Kidney (tissue), 14 donors: Measurements from ENCODE around the gene CNOT3. TPM values are rescaled to one million over a fixed set of nuclear protein-coding genes. Genes with fewer than 3 reads are reported as not detected.

Experiments
- DNase-seq, 5 donors: peaks; one replicate each; pipeline ENCODE4 v3.0.0-alpha.2; 2013 to 2020
- FAIRE-seq: peaks from 2 replicates; lab custom pipeline; 2012; peaks lifted over from hg19 to GRCh38; lab: Jason Lieb, UNC
- H3K27ac ChIP-seq, 2 donors: one replicate each; pipeline ENCODE4 v1.7.0; 2013; ENCODE audit warnings: low read depth in 2 of 2, low read length in 2 of 2, inconsistent platforms in 1 of 2
- H3K27me3 ChIP-seq: one replicate; pipeline ENCODE4 v1.7.1; 2013; ENCODE audit warnings: low read length, inconsistent platforms; ENCODE audit not compliant: control insufficient read depth, insufficient read depth
- H3K36me3 ChIP-seq, 3 donors: one replicate each; pipeline versions ENCODE4 v1.7.0 to v1.7.1; 2013; ENCODE audit warnings: low read length in 3 of 3, control low read depth in 1 of 3, inconsistent platforms in 1 of 3; ENCODE audit not compliant: insufficient read depth in 3 of 3, control insufficient read depth in 2 of 3
- H3K4me1 ChIP-seq, 3 donors: one replicate each; pipeline versions ENCODE4 v1.7.0 to v1.7.1; 2013; ENCODE audit warnings: low read length in 3 of 3, inconsistent platforms in 1 of 3, low read depth in 1 of 3; ENCODE audit not compliant: control insufficient read depth in 2 of 3, insufficient read depth in 2 of 3
- H3K4me3 ChIP-seq, 3 donors: one replicate each; pipeline versions ENCODE4 v1.7.0 to v1.8.1; 2013; ENCODE audit warnings: low read length in 3 of 3, control low read depth in 1 of 3, inconsistent platforms in 1 of 3
- H3K9ac ChIP-seq, 3 donors: one replicate each; pipeline versions ENCODE4 v1.7.0 to v1.7.1; 2013; ENCODE audit warnings: low read length in 3 of 3, control low read depth in 1 of 3, inconsistent platforms in 1 of 3
- H3K9me3 ChIP-seq, 3 donors: one replicate each; pipeline versions ENCODE4 v1.7.0 to v1.7.1; 2013; ENCODE audit warnings: low read length in 3 of 3, control low read depth in 1 of 3, inconsistent platforms in 1 of 3; ENCODE audit not compliant: control insufficient read depth in 2 of 3, insufficient read depth in 1 of 3
- intact Hi-C: fragments of 100-400 bp; cut with DNase I; formaldehyde crosslinking; loops from one replicate; pipeline ENCODE4 v1.11.1; 2022
- polyA plus RNA-seq: library from polyadenylated mRNA; stranded (reverse); fragments of 350-450 nt; fragmentation: Illumina TruSeq; extraction: RNeasy Lipid Tissue Mini Kit (QIAGEN cat#74804); gene quantifications from one replicate; pipeline ENCODE4 v1.2.3, GENCODE V29; 2014; ENCODE audit warnings: low read depth, low replicate concordance; ENCODE audit not compliant: insufficient read depth
- total RNA-seq: library from RNA; stranded (reverse); fragmentation: NEBNext Ultra II Directional; extraction: Animal tissue kit (Norgen Biotek cat#: 25700); gene quantifications from one replicate; pipeline ENCODE4 v1.2.1, GENCODE V29; 2021
- TF ChIP-seq, protein P1 (sequence below): IDR thresholded peaks from 3 replicates; pipeline ENCODE4 v1.5.1; 2012; ENCODE audit warnings: mild to moderate bottlenecking, moderate library complexity, borderline replicate concordance; ENCODE audit not compliant: insufficient read depth; ENCODE audit errors: extremely low read depth
- donor health status: control.
- donor health status: control.
- donor health status: control.
- donor health status: control.
- donor health status: control.
- donor health status: DM: yes; HTN: yes; CAD: no.
- donor health status: Normal renal cell carcinoma (clear cell type).

Gene CNOT3
- total and polyA plus RNA-seq, 2 donors from 2014 or later = 30.8 to 38.1 TPM

DNA sequence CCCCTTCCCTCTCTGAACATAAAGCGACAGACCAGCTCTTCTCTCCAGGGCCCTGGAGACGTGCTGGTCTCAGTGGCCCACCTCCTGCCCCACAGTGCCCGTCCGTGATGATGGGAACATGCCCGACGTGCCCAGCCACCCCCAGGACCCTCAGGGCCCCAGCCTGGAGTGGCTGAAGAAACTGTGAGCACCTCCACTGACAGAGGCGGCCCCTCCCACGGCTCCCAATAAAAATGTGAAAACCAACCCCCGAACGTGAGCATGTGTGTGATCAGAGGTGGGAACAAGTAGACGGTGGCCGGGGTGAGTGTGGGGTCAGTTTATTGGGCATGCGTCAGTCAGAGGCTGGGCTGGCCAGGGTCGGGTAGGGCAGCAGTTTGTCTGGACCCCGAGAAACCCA is 30.8 kb upstream of the CNOT3 start:
- peaks cover 0 to 5% (median 0%) of the 10 kb centered on the region in 3 donors for H3K4me1 ChIP-seq
- peak in 1 of 5 donors; percentile 59 for DNase-seq
- no peaks in the 10 kb centered on the region for H3K27me3 ChIP-seq
- no peak overlapping the region for H3K9ac ChIP-seq
- TF ChIP-seq, protein P1, sequence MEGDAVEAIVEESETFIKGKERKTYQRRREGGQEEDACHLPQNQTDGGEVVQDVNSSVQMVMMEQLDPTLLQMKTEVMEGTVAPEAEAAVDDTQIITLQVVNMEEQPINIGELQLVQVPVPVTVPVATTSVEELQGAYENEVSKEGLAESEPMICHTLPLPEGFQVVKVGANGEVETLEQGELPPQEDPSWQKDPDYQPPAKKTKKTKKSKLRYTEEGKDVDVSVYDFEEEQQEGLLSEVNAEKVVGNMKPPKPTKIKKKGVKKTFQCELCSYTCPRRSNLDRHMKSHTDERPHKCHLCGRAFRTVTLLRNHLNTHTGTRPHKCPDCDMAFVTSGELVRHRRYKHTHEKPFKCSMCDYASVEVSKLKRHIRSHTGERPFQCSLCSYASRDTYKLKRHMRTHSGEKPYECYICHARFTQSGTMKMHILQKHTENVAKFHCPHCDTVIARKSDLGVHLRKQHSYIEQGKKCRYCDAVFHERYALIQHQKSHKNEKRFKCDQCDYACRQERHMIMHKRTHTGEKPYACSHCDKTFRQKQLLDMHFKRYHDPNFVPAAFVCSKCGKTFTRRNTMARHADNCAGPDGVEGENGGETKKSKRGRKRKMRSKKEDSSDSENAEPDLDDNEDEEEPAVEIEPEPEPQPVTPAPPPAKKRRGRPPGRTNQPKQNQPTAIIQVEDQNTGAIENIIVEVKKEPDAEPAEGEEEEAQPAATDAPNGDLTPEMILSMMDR = no peak
- H3K36me3 ChIP-seq = peaks cover 0 to 12% (median 12%) of the 10 kb centered on the region in 3 donors
- FAIRE-seq = no peak
- H3K9me3 ChIP-seq = no peaks in the 10 kb centered on the region
- intact Hi-C loops = no loop called here
- H3K4me3 ChIP-seq = no peak overlapping the region
- H3K27ac ChIP-seq = no peak overlapping the region

- peak in 1 of 5 donors; percentile 61 for DNase-seq
- TF ChIP-seq, protein P1 = no peak
- Histone ChIP-seq H3K27me3 (no peaks in the 10 kb centered on the region), H3K9me3 (no peaks in the 10 kb centered on the region), H3K9ac (no peak overlapping the region), H3K36me3 (peaks cover 0 to 12% (median 12%) of the 10 kb centered on the region in 3 donors), H3K4me1 (peaks cover 0 to 3% (median 0%) of the 10 kb centered on the region in 3 donors), H3K27ac (no peak overlapping the region), H3K4me3 (no peak overlapping the region)
- intact Hi-C loops = no loop called here
- no peak for FAIRE-seq
These were observed 29.6 kb upstream of the CNOT3 start for GRCh38 chr19:54107876-54108490.

GRCh38 chr19:54108496-54108895 is 29.1 kb upstream of the CNOT3 start:
- H3K27ac ChIP-seq = no peak overlapping the region
- H3K4me3 ChIP-seq = no peak overlapping the region
- FAIRE-seq = no peak
- no peak overlapping the region for H3K9ac ChIP-seq
- H3K27me3 ChIP-seq = no peaks in the 10 kb centered on the region
- intact Hi-C loops = no loop called here
- DNase-seq = no peak
- no peaks in the 10 kb centered on the region for H3K4me1 ChIP-seq
- TF ChIP-seq, protein P1 = no peak
- no peaks in the 10 kb centered on the region for H3K9me3 ChIP-seq
- peaks cover 0 to 12% (median 12%) of the 10 kb centered on the region in 3 donors for H3K36me3 ChIP-seq

GRCh38 chr19:54109651-54110050 is 27.9 kb upstream of the CNOT3 start:
- TF ChIP-seq, protein P1 = no peak
- no peak overlapping the region for H3K9ac ChIP-seq
- H3K27me3 ChIP-seq = no peaks in the 10 kb centered on the region
- H3K4me3 ChIP-seq = no peak overlapping the region
- intact Hi-C loops = no loop called here
- H3K9me3 ChIP-seq = no peaks in the 10 kb centered on the region
- peaks cover 0 to 12% (median 12%) of the 10 kb centered on the region in 3 donors for H3K36me3 ChIP-seq
- no peak for FAIRE-seq
- H3K27ac ChIP-seq = no peak overlapping the region
- peaks cover 0 to 8% (median 0%) of the 10 kb centered on the region in 3 donors for H3K4me1 ChIP-seq
- peak in 1 of 5 donors; percentile 82 for DNase-seq
